Endothelial cell of umbilical vein (primary cell): ENCODE results near the gene MLC1.

Source experiments
- EZH2 ChIP-seq: IDR thresholded peaks from 2 replicates; pipeline ENCODE4 v1.6.1; 2012; ENCODE audit warnings: borderline replicate concordance, low read depth, mild to moderate bottlenecking, moderate library complexity, low read length, inconsistent platforms; ENCODE audit not compliant: severe bottlenecking
- TF ChIP-seq, protein P1 (sequence below), 2 donors: IDR thresholded peaks; 1 replicate in 1 of 2; 2 replicates in 1 of 2; pipeline ENCODE4 v1.5.1; 2011; ENCODE audit warnings: low read length in 2 of 2, mild to moderate bottlenecking in 2 of 2, moderate library complexity in 2 of 2, control low read depth in 1 of 2, inconsistent platforms in 1 of 2, low read depth in 1 of 2; ENCODE audit not compliant: insufficient read depth in 1 of 2; ENCODE audit errors: extremely low read depth in 1 of 2

DNA sequence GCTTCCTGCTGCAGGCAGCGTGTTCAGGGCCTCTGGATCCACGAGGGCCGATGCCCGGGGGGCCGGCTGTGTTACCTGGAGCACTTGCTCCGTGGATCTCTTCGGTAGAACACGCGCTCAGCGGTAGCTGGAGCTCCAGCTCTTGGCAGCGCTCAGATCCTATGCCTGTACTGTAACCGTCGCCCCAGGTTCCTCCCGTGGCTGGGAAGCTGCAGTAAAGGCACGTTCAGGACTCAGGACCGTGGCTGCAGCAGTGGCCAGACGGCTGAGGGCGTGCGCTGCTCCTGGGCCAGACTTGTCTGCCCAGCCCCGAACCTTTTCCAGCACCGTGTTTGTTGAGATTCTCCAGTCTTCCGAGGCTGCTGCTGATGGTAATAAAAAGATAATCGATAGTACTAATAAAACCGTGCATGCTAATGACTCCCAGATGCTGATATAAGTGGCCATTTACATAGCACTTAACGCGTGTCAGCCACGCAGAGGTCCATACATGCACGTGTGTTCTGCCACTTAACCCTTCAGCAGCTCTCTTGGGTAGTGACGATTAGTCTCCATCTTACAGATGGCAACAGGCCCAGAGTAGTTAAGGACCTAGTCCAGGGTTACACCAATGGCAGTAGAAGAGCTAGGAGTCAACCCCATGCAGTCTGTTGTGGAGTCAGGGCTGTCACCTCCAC, 6.0 kb upstream of the MLC1 start:
- TF ChIP-seq, protein P1, sequence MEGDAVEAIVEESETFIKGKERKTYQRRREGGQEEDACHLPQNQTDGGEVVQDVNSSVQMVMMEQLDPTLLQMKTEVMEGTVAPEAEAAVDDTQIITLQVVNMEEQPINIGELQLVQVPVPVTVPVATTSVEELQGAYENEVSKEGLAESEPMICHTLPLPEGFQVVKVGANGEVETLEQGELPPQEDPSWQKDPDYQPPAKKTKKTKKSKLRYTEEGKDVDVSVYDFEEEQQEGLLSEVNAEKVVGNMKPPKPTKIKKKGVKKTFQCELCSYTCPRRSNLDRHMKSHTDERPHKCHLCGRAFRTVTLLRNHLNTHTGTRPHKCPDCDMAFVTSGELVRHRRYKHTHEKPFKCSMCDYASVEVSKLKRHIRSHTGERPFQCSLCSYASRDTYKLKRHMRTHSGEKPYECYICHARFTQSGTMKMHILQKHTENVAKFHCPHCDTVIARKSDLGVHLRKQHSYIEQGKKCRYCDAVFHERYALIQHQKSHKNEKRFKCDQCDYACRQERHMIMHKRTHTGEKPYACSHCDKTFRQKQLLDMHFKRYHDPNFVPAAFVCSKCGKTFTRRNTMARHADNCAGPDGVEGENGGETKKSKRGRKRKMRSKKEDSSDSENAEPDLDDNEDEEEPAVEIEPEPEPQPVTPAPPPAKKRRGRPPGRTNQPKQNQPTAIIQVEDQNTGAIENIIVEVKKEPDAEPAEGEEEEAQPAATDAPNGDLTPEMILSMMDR (IDR thresholded peaks at IDR 0.05; ENCODE audit: extremely low read depth in 1 of 2, insufficient read depth in 1 of 2, low read depth in 1 of 2, low read length in 2 of 2) = no peak
- no peak for TF ChIP-seq EZH2
